GM19397 (cell line): ENCODE data around the gene WDR53.
A peak's percentile ranks its signal among the peaks of the same experiment; 100 is the strongest.
"Not testable (repeated sequence)": the region's sequence is repeated elsewhere in the genome, so short reads cannot be mapped to it uniquely, and the experiment has no call there.

Experiments used
- ATAC-seq: cut with Tn5 transposase; IDR thresholded peaks from one replicate; pipeline ENCODE4 v1.9.1; 2021; ENCODE audit warnings: mild to moderate bottlenecking, moderate library complexity; ENCODE audit not compliant: unreplicated experiment

The WDR53 gene

GRCh38 chr3:196559826-196560225 is 8.5 kb downstream of the WDR53 start:
- no peak for ATAC-seq

GRCh38 chr3:196558476-196558875 is 9.9 kb downstream of the WDR53 start:
- ATAC-seq: no peak

GRCh38 chr3:196557236-196557635 is 11.1 kb downstream of the WDR53 start:
- no peak for ATAC-seq

- ATAC-seq: no peak
Observed at GRCh38 chr3:196555295-196555694, 13.1 kb downstream of the WDR53 start.

GRCh38 chr3:196554205-196554604 is 14.1 kb downstream of the WDR53 start:
- ATAC-seq: no peak

GRCh38 chr3:196553551-196553950 is 14.8 kb downstream of the WDR53 start:
- no peak for ATAC-seq

GRCh38 chr3:196552253-196552652 is 16.1 kb downstream of the WDR53 start:
- ATAC-seq: no peak

GRCh38 chr3:196550172-196550571 is 18.2 kb downstream of the WDR53 start:
- not testable (repeated sequence) for ATAC-seq

GRCh38 chr3:196549312-196549711 is 19.0 kb downstream of the WDR53 start:
- ATAC-seq: not testable (repeated sequence)

- ATAC-seq: no peak
Observed at GRCh38 chr3:196547067-196547466, 21.3 kb downstream of the WDR53 start.

GRCh38 chr3:196546537-196546936 is 21.8 kb downstream of the WDR53 start:
- no peak for ATAC-seq

- ATAC-seq: no peak
Observed at GRCh38 chr3:196544491-196544992, 23.8 kb downstream of the WDR53 start.

- no peak for ATAC-seq
Observed at GRCh38 chr3:196541684-196542445, 26.5 kb downstream of the WDR53 start.

GRCh38 chr3:196537319-196537984 is 30.9 kb downstream of the WDR53 start:
- ATAC-seq: no peak

GRCh38 chr3:196533260-196533681 is 35.1 kb downstream of the WDR53 start:
- ATAC-seq: no peak

- no peak for ATAC-seq
Observed at GRCh38 chr3:196531418-196531817, 36.9 kb downstream of the WDR53 start.

GRCh38 chr3:196528639-196529233 is 39.6 kb downstream of the WDR53 start:
- peak; percentile 90 for ATAC-seq

- ATAC-seq: no peak
Observed at GRCh38 chr3:196525141-196525540, 43.2 kb downstream of the WDR53 start.

- ATAC-seq: no peak
Observed at GRCh38 chr3:196524527-196524926, 43.8 kb downstream of the WDR53 start.

GRCh38 chr3:196523841-196524240 is 44.5 kb downstream of the WDR53 start:
- no peak for ATAC-seq

- ATAC-seq: not testable (repeated sequence)
Observed at GRCh38 chr3:196521291-196521690, 47.1 kb downstream of the WDR53 start.

- no peak for ATAC-seq
Observed at GRCh38 chr3:196519718-196520082, 48.7 kb downstream of the WDR53 start.
